K562 (cell line): Measurements from ENCODE around the gene NAPEPLD. TPM values are rescaled to one million over a fixed set of nuclear protein-coding genes. Genes with fewer than 3 reads are reported as not detected.
A peak's percentile ranks its signal among the peaks of the same experiment; 100 is the strongest.

ENCODE experiments used
- CBX8 ChIP-seq: fragments of 200-600 bp; sonication (generic); IDR thresholded peaks from 2 replicates; pipeline ENCODE4 v1.6.1; 2012; ENCODE audit warnings: borderline replicate concordance, mixed run types, low read depth, mild to moderate bottlenecking, moderate library complexity, mixed read lengths, low read length, control low read depth, inconsistent platforms; ENCODE audit not compliant: poor library complexity, severe bottlenecking; ENCODE audit errors: extremely low read depth
- HNRNPK ChIP-seq: fragments of 200-400 bp; formaldehyde crosslinking; IDR thresholded peaks from one replicate; pipeline ENCODE4 v1.6.1; 2018; ENCODE audit warnings: mild to moderate bottlenecking, low read depth, low read length; ENCODE audit not compliant: poor library complexity, severe bottlenecking
- NR2C1 ChIP-seq, 2 experiments: fragments of 450-650 bp; IDR thresholded peaks; 2 replicates each; pipeline ENCODE4 v1.6.1; 2017; ENCODE audit warnings: mild to moderate bottlenecking in 2 of 2, antibody characterized with exemption in 1 of 2, inconsistent platforms in 1 of 2, missing compliant biosample characterization in 1 of 2, missing genetic modification characterization in 1 of 2
- TAF15 ChIP-seq: fragments of 200-400 bp; formaldehyde crosslinking; IDR thresholded peaks from 2 replicates; pipeline ENCODE4 v1.6.1; 2017; ENCODE audit warnings: mild to moderate bottlenecking, low read depth, low read length, moderate library complexity
- ZNF408 ChIP-seq: fragments of 250-450 bp; sonication (Bioruptor Pico); IDR thresholded peaks from 2 replicates; pipeline ENCODE4 v1.4.0; 2020; ENCODE audit warnings: low read depth, mild to moderate bottlenecking, moderate library complexity
- ZNF589 ChIP-seq: fragments of 200-800 bp; sonication (Bioruptor generic); IDR thresholded peaks from 2 replicates; pipeline ENCODE4 v1.6.1; 2016; ENCODE audit warnings: low read depth, missing genetic modification characterization, missing compliant biosample characterization
- polyA plus RNA-seq, 8 experiments: library from polyadenylated mRNA; depleted of rRNA in 4 of 8; stranded (reverse) in 5 of 8; unstranded in 3 of 8; fragments of >200 nt; fragmentation: Nextera tagmentation in 2 of 8; fragmentation: Illumina TruSeq in 1 of 8; extraction: Ambion mirVana in 2 of 8; extraction: Trizol in 1 of 8; gene quantifications; 2 replicates each; pipeline versions ENCODE4 v1.2.1 to v1.2.3, GENCODE V29; 2011 to 2014; ENCODE audit warnings: inconsistent platforms in 1 of 8, missing spikeins in 1 of 8
- total RNA-seq, 7 experiments: library from RNA; depleted of rRNA in 6 of 7; stranded (reverse); fragments of >200 nt in 6 of 7; fragmentation: Illumina TruSeq in 2 of 7; extraction: Trizol in 2 of 7; gene quantifications; 2 replicates each; pipeline versions ENCODE4 v1.2.1 to v1.2.3, GENCODE V29; 2011 to 2021; ENCODE audit warnings: low replicate concordance in 1 of 7
- TF ChIP-seq, protein P1 (sequence below): fragments of 450-650 bp; formaldehyde crosslinking; IDR thresholded peaks from 2 replicates; pipeline ENCODE4 v1.4.0; 2022; ENCODE audit warnings: missing genetic modification characterization
- TF ChIP-seq, protein P2 (sequence below): fragments of 450-650 bp; IDR thresholded peaks from 2 replicates; pipeline ENCODE4 v1.6.1; 2017; ENCODE audit warnings: antibody characterized with exemption, mild to moderate bottlenecking
- TF ChIP-seq, protein P3 (sequence below): fragments of 250-450 bp; sonication (Bioruptor Pico); IDR thresholded peaks from 2 replicates; pipeline ENCODE4 v1.4.0; 2020; ENCODE audit warnings: mild to moderate bottlenecking, moderate library complexity
- TF ChIP-seq, protein P4 (sequence below): fragments of 450-650 bp; formaldehyde crosslinking; IDR thresholded peaks from 2 replicates; pipeline ENCODE4 v1.4.0; 2020; ENCODE audit warnings: mild to moderate bottlenecking

The NAPEPLD gene
- total and polyA plus RNA-seq, 9 of the 15 experiments (the other 6 are each of a cell fraction or from before 2014, with no cell fraction given): 3.2 to 11.0 (median 7.5) TPM

DNA sequence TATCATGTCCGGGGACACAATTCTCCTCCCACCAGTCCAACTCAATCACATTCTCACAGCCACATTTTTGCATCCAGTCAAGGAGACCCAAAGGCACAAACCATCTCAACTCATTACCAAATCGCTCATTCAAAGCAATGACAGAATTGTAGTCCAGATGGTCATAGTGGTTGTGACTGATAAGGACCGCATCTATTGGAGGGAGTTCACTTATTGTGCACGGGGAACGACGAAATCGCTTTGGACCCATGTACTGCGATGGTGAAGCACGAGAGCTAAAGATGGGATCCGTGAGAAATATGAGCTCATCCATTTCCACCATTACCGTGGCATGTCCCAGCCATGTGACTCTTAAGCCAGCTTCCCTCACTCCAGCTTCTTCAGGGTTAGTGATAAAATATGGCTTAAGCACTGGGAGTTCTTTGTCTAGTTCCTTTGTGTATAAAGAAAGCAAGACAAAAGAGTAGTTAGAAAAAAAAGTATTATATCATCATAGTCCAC lies 29.1 kb downstream of the NAPEPLD start (continued):
- TF ChIP-seq HNRNPK: no peak
- TF ChIP-seq, protein P1, sequence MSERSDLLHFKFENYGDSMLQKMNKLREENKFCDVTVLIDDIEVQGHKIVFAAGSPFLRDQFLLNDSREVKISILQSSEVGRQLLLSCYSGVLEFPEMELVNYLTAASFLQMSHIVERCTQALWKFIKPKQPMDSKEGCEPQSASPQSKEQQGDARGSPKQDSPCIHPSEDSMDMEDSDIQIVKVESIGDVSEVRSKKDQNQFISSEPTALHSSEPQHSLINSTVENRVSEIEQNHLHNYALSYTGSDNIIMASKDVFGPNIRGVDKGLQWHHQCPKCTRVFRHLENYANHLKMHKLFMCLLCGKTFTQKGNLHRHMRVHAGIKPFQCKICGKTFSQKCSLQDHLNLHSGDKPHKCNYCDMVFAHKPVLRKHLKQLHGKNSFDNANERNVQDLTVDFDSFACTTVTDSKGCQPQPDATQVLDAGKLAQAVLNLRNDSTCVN: no peak
- peak; percentile 92 for TF ChIP-seq ZNF589 (CRISPR knock-in tag)
- no peak for TF ChIP-seq TAF15
- no peak for TF ChIP-seq ZNF408 (CRISPR knock-in tag)
- peak; percentile 8; the same call in 1 of the 2 replicates for TF ChIP-seq NR2C1 (IDR thresholded peaks at IDR 0.05)
- TF ChIP-seq NR2C1 (tag; IDR thresholded peaks at IDR 0.05): no peak
- no peak for TF ChIP-seq CBX8
- TF ChIP-seq, protein P2, sequence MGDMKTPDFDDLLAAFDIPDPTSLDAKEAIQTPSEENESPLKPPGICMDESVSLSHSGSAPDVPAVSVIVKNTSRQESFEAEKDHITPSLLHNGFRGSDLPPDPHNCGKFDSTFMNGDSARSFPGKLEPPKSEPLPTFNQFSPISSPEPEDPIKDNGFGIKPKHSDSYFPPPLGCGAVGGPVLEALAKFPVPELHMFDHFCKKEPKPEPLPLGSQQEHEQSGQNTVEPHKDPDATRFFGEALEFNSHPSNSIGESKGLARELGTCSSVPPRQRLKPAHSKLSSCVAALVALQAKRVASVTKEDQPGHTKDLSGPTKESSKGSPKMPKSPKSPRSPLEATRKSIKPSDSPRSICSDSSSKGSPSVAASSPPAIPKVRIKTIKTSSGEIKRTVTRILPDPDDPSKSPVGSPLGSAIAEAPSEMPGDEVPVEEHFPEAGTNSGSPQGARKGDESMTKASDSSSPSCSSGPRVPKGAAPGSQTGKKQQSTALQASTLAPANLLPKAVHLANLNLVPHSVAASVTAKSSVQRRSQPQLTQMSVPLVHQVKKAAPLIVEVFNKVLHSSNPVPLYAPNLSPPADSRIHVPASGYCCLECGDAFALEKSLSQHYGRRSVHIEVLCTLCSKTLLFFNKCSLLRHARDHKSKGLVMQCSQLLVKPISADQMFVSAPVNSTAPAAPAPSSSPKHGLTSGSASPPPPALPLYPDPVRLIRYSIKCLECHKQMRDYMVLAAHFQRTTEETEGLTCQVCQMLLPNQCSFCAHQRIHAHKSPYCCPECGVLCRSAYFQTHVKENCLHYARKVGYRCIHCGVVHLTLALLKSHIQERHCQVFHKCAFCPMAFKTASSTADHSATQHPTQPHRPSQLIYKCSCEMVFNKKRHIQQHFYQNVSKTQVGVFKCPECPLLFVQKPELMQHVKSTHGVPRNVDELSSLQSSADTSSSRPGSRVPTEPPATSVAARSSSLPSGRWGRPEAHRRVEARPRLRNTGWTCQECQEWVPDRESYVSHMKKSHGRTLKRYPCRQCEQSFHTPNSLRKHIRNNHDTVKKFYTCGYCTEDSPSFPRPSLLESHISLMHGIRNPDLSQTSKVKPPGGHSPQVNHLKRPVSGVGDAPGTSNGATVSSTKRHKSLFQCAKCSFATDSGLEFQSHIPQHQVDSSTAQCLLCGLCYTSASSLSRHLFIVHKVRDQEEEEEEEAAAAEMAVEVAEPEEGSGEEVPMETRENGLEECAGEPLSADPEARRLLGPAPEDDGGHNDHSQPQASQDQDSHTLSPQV: peak; percentile 71
- TF ChIP-seq, protein P3, sequence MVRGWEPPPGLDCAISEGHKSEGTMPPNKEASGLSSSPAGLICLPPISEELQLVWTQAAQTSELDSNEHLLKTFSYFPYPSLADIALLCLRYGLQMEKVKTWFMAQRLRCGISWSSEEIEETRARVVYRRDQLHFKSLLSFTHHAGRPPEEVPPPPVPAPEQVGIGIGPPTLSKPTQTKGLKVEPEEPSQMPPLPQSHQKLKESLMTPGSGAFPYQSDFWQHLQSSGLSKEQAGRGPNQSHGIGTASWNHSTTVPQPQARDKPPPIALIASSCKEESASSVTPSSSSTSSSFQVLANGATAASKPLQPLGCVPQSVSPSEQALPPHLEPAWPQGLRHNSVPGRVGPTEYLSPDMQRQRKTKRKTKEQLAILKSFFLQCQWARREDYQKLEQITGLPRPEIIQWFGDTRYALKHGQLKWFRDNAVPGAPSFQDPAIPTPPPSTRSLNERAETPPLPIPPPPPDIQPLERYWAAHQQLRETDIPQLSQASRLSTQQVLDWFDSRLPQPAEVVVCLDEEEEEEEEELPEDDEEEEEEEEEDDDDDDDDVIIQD (CRISPR knock-in tag): no peak
- TF ChIP-seq, protein P4, sequence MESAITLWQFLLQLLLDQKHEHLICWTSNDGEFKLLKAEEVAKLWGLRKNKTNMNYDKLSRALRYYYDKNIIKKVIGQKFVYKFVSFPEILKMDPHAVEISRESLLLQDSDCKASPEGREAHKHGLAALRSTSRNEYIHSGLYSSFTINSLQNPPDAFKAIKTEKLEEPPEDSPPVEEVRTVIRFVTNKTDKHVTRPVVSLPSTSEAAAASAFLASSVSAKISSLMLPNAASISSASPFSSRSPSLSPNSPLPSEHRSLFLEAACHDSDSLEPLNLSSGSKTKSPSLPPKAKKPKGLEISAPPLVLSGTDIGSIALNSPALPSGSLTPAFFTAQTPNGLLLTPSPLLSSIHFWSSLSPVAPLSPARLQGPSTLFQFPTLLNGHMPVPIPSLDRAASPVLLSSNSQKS (CRISPR knock-in tag): no peak
